PC-9 (cell line): ENCODE measurements around the gene GALNT11. TPM values are rescaled to one million over a fixed set of nuclear protein-coding genes. Genes with fewer than 3 reads are reported as not detected.

Experiments used
- BruUV-seq: library from RNA; stranded (reverse); fragments of 400-500 nt; replicated peaks from 2 replicates; lab custom pipeline; 2021; lab: Mats Ljungman, UMichigan
- CTCF ChIA-PET: fragments of 300-600 bp; sonication (Branson Sonifier 250); formaldehyde crosslinking; loops from one replicate; lab custom pipeline; 2022; ENCODE audit warnings: antibody characterized with exemption; lab: Charles Lee
- POLR2A ChIA-PET: fragments of 300-600 bp; sonication (Branson Sonifier 250); formaldehyde crosslinking; loops from one replicate; lab custom pipeline; 2022; ENCODE audit warnings: antibody characterized with exemption; ENCODE audit not compliant: unreplicated experiment; lab: Charles Lee
- DNase-seq, 2 experiments: peaks; one replicate each; pipeline versions ENCODE4 v3.0.0 to v3.0.0-alpha.2; 2015 to 2022; ENCODE audit warnings: mixed read lengths in 1 of 2
- H2AFZ ChIP-seq: fragments of 200-600 bp; sonication (generic); 2 replicates; pipeline ENCODE4 v1.8.1; 2017; ENCODE audit warnings: antibody characterized with exemption
- H3F3A ChIP-seq: fragments of 200-600 bp; sonication (generic); 2 replicates; pipeline ENCODE4 v1.8.1; 2017; ENCODE audit warnings: antibody characterized with exemption, mild to moderate bottlenecking, low read depth; ENCODE audit not compliant: insufficient read depth
- H3K27ac ChIP-seq: fragments of 200-600 bp; sonication (generic); 2 replicates; pipeline ENCODE4 v1.6.1; 2016; ENCODE audit warnings: mixed run types
- H3K27me3 ChIP-seq: fragments of 200-600 bp; sonication (generic); 2 replicates; pipeline ENCODE4 v1.6.1; 2016; ENCODE audit warnings: low read depth, mixed run types; ENCODE audit not compliant: insufficient read depth
- H3K36me3 ChIP-seq: fragments of 200-600 bp; sonication (generic); 2 replicates; pipeline ENCODE4 v1.6.1; 2016; ENCODE audit warnings: low read depth, mixed run types
- H3K4me1 ChIP-seq: fragments of 200-600 bp; sonication (generic); replicated peaks from 2 replicates; pipeline ENCODE4 v1.6.1; 2016; ENCODE audit warnings: mixed run types; ENCODE audit not compliant: insufficient read depth
- H3K4me2 ChIP-seq: fragments of 200-600 bp; sonication (generic); 2 replicates; pipeline ENCODE4 v1.6.1; 2017; ENCODE audit warnings: mixed run types
- H3K4me3 ChIP-seq: fragments of 200-600 bp; sonication (generic); 2 replicates; pipeline ENCODE4 v1.6.1; 2016; ENCODE audit warnings: mixed run types
- H3K79me2 ChIP-seq: fragments of 200-600 bp; sonication (generic); 2 replicates; pipeline ENCODE4 v1.6.1; 2017; ENCODE audit warnings: low read depth, mixed run types
- H3K9me2 ChIP-seq: fragments of 200-600 bp; sonication (generic); 2 replicates; pipeline ENCODE4 v1.8.1; 2017; ENCODE audit warnings: mild to moderate bottlenecking; ENCODE audit not compliant: insufficient read depth
- H3K9me3 ChIP-seq: fragments of 200-600 bp; sonication (generic); 2 replicates; pipeline ENCODE4 v1.8.1; 2016; ENCODE audit warnings: low read depth; ENCODE audit not compliant: insufficient read depth
- H4K20me1 ChIP-seq: fragments of 200-600 bp; sonication (generic); 2 replicates; pipeline ENCODE4 v1.8.1; 2017; ENCODE audit not compliant: insufficient read depth
- CTCF ChIP-seq: fragments of 200-600 bp; sonication (generic); conservative IDR thresholded peaks from 2 replicates; pipeline ENCODE4 v1.6.1; 2017; ENCODE audit warnings: mixed run types, antibody characterized with exemption, mild to moderate bottlenecking, moderate library complexity
- EZH2 ChIP-seq: fragments of 200-600 bp; sonication (generic); IDR thresholded peaks from 2 replicates; pipeline ENCODE4 v1.8.0; 2017; ENCODE audit warnings: antibody characterized with exemption, low read depth
- intact Hi-C: fragments of 100-400 bp; cut with micrococcal nuclease; formaldehyde crosslinking; loops from one replicate; pipeline ENCODE4 v1.10.0; 2022; ENCODE audit not compliant: unreplicated experiment
- total RNA-seq: library from RNA; stranded (reverse); gene quantifications from 2 replicates; pipeline ENCODE4 v1.2.3, GENCODE V29; 2021

Gene GALNT11
- total RNA-seq, 1 experiment from 2014 or later = 28.8 TPM

GRCh38 chr7:152137476-152138025, 112.1 kb downstream of the GALNT11 start:
- Histone ChIP-seq H3K4me3 (no peak overlapping the region), H3K36me3 (peaks cover 12% of the 10 kb centered on the region), H3K27me3 (no peaks in the 10 kb centered on the region), H2AFZ (no peak overlapping the region), H3F3A (no peaks in the 10 kb centered on the region), H3K4me2 (no peak overlapping the region), H3K4me1 (no peaks in the 10 kb centered on the region), H3K27ac (no peak overlapping the region), H4K20me1 (0 out of 2 replicates have a peak, but pooled peaks cover 9% of the 10 kb centered on the region), H3K9me2 (no peaks in the 10 kb centered on the region), H3K9me3 (no peaks in the 10 kb centered on the region), H3K79me2 (no peaks in the 10 kb centered on the region)
- intact Hi-C loops = no loop called here
- TF ChIP-seq CTCF (no peak), EZH2 (no peak)
- ChIA-PET POLR2A (no interaction called here), CTCF (no interaction called here)
- BruUV-seq = no TSS peak
- no peak for DNase-seq

- no peak for DNase-seq
- no peaks in the 10 kb centered on the region for H3K4me1 ChIP-seq
- intact Hi-C loops = loop anchor here (10.0 kb wide), 4 partner anchors 355 to 825 kb away; no protein-coding TSS in a partner anchor
- no peak overlapping the region for H2AFZ ChIP-seq
- H3K4me2 ChIP-seq = no peak overlapping the region
- H3K27ac ChIP-seq = no peak overlapping the region
- H3F3A ChIP-seq = no peaks in the 10 kb centered on the region
- no peaks in the 10 kb centered on the region for H3K9me3 ChIP-seq
- POLR2A ChIA-PET = no interaction called here
- no peaks in the 10 kb centered on the region for H3K79me2 ChIP-seq
- peaks cover 9% of the 10 kb centered on the region for H3K36me3 ChIP-seq
- H3K27me3 ChIP-seq = no peaks in the 10 kb centered on the region
- CTCF ChIA-PET = interaction anchor here (0.6 kb wide), 1 partner anchor 571 kb away, joined by 3 read pairs; no protein-coding TSS in a partner anchor
- TF ChIP-seq CTCF (no peak), EZH2 (no peak)
- H4K20me1 ChIP-seq = 0 out of 2 replicates have a peak, but pooled peaks cover 9% of the 10 kb centered on the region
- no peaks in the 10 kb centered on the region for H3K9me2 ChIP-seq
- BruUV-seq = no TSS peak
- H3K4me3 ChIP-seq = no peak overlapping the region
These were observed 114.6 kb downstream of the GALNT11 start for GRCh38 chr7:152140067-152140466.

GRCh38 chr7:152140560-152140959, 115.1 kb downstream of the GALNT11 start:
- Histone ChIP-seq H3K36me3 (peaks cover 8% of the 10 kb centered on the region), H3K27me3 (no peaks in the 10 kb centered on the region), H3K4me2 (no peak overlapping the region), H3K9me3 (no peaks in the 10 kb centered on the region), H4K20me1 (0 out of 2 replicates have a peak, but pooled peaks cover 9% of the 10 kb centered on the region), H3K79me2 (no peaks in the 10 kb centered on the region), H3K4me3 (no peak overlapping the region), H3K4me1 (no peaks in the 10 kb centered on the region), H3K27ac (no peak overlapping the region), H3K9me2 (no peaks in the 10 kb centered on the region), H3F3A (no peaks in the 10 kb centered on the region), H2AFZ (no peak overlapping the region)
- intact Hi-C loops = loop anchor here (10.0 kb wide), 4 partner anchors 356 to 826 kb away; no protein-coding TSS in a partner anchor
- DNase-seq = no peak
- CTCF ChIA-PET = interaction anchor here (0.6 kb wide), 1 partner anchor 570 kb away, joined by 3 read pairs; no protein-coding TSS in a partner anchor
- no peak for TF ChIP-seq CTCF
- TF ChIP-seq EZH2 = no peak
- POLR2A ChIA-PET = no interaction called here
- no TSS peak for BruUV-seq
